OCI-LY3 (cell line): ENCODE data around the gene MISP.

Experiments used
- H2AFZ ChIP-seq: fragments of 200-600, 300-600 bp; shearing (Covaris generic); 2 replicates; pipeline ENCODE4 v1.6.0; 2014; ENCODE audit warnings: antibody characterized with exemption, low read depth, low read length
- H3K27ac ChIP-seq: fragments of 200-600, 300-600 bp; sonication (generic); 2 replicates; pipeline ENCODE4 v1.5.1; 2014; ENCODE audit warnings: mild to moderate bottlenecking, low read length, moderate library complexity, mixed read lengths
- H3K27me3 ChIP-seq: fragments of 200-600, 300-600 bp; sonication (generic); 2 replicates; pipeline ENCODE4 v1.6.1; 2014; ENCODE audit warnings: low read depth, low read length, mixed read lengths
- H3K36me3 ChIP-seq: fragments of 200-600, 300-600 bp; sonication (generic); replicated peaks from 2 replicates; pipeline ENCODE3; 2014; ENCODE audit warnings: low read depth, low read length, mixed read lengths
- H3K4me1 ChIP-seq: fragments of 300-600, 200-600 bp; sonication (generic); 2 replicates; pipeline ENCODE4 v1.6.1; 2014; ENCODE audit warnings: low read length, mixed read lengths
- H3K4me2 ChIP-seq: fragments of 200-600, 300-600 bp; sonication (generic); 2 replicates; pipeline ENCODE4 v1.6.1; 2014; ENCODE audit warnings: low read length, mixed read lengths
- H3K4me3 ChIP-seq: fragments of 300-600, 200-600 bp; sonication (generic); 2 replicates; pipeline ENCODE4 v1.5.1; 2014; ENCODE audit warnings: antibody characterized with exemption, mild to moderate bottlenecking, low read length, moderate library complexity
- H3K79me2 ChIP-seq: fragments of 300-600, 200-600 bp; shearing (Covaris generic); 2 replicates; pipeline ENCODE4 v1.6.1; 2014; ENCODE audit warnings: mild to moderate bottlenecking, low read length, mixed read lengths
- H3K9ac ChIP-seq: fragments of 300-600, 200-600 bp; shearing (Covaris generic); 2 replicates; pipeline ENCODE4 v1.6.0; 2014; ENCODE audit warnings: mild to moderate bottlenecking, low read length, moderate library complexity
- H3K9me3 ChIP-seq: fragments of 200-600, 300-600 bp; shearing (Covaris generic); 2 replicates; pipeline ENCODE4 v1.6.1; 2014; ENCODE audit warnings: low read length, mixed read lengths; ENCODE audit not compliant: insufficient read depth
- H4K20me1 ChIP-seq: fragments of 200-600, 300-600 bp; sonication (generic); 2 replicates; pipeline ENCODE4 v1.6.1; 2016; ENCODE audit warnings: low read length, mixed read lengths; ENCODE audit not compliant: insufficient read depth
- CTCF ChIP-seq: fragments of 200-600, 300-600 bp; sonication (generic); IDR thresholded peaks from 2 replicates; pipeline ENCODE4 v1.5.1; 2014; ENCODE audit warnings: antibody characterized with exemption, low read length, low read depth
- EZH2phosphoT487 ChIP-seq: fragments of 200-600 bp; shearing (Covaris generic); IDR thresholded peaks from 2 replicates; pipeline ENCODE4 v1.6.1; 2018; ENCODE audit warnings: antibody characterized with exemption, mixed run types, low read depth

MISP gene

GRCh38 chr19:704447-704741 lies 46.5 kb upstream of the MISP start:
- no peak for TF ChIP-seq CTCF
- Histone ChIP-seq H3K27ac (no peak overlapping the region), H3K27me3 (no peaks in the 10 kb centered on the region), H3K9me3 (no peaks in the 10 kb centered on the region), H3K9ac (no peak overlapping the region), H4K20me1 (no peaks in the 10 kb centered on the region), H3K79me2 (no peaks in the 10 kb centered on the region), H3K4me1 (no peaks in the 10 kb centered on the region), H3K4me3 (no peak overlapping the region), H2AFZ (no peak overlapping the region), H3K4me2 (no peak overlapping the region), H3K36me3 (no peaks in the 10 kb centered on the region)

GRCh38 chr19:708154-709143 lies 42.5 kb upstream of the MISP start, which contains the start of gene PALM:
Gene PALM (plus strand): TSS chr19:708935. CDS start chr19:709147, 212 bp downstream.
- Histone ChIP-seq H2AFZ (no peak within 1 kb of the TSS), H3K4me1 (no peaks in the 10 kb centered on the region), H3K9me3 (no peaks in the 10 kb centered on the region), H4K20me1 (no peaks in the 10 kb centered on the region), H3K36me3 (no peaks in the 10 kb centered on the region), H3K79me2 (no peaks in the 10 kb centered on the region), H3K27ac (no peak within 1 kb of the TSS), H3K4me3 (no peak within 1 kb of the TSS), H3K9ac (no peak within 1 kb of the TSS), H3K4me2 (no peak within 1 kb of the TSS), H3K27me3 (no peaks in the 10 kb centered on the region)
- no peak for TF ChIP-seq CTCF
- no peak for TF ChIP-seq EZH2phosphoT487

- no peak overlapping the region for H3K9ac ChIP-seq
- no peak overlapping the region for H3K4me3 ChIP-seq
- H3K4me2 ChIP-seq: no peak overlapping the region
- H3K27me3 ChIP-seq: no peaks in the 10 kb centered on the region
- no peaks in the 10 kb centered on the region for H3K36me3 ChIP-seq
- no peak overlapping the region for H3K27ac ChIP-seq
- no peaks in the 10 kb centered on the region for H3K4me1 ChIP-seq
- no peak overlapping the region for H2AFZ ChIP-seq
- TF ChIP-seq EZH2phosphoT487: no peak
- TF ChIP-seq CTCF: no peak
- H3K9me3 ChIP-seq: no peaks in the 10 kb centered on the region
- no peaks in the 10 kb centered on the region for H4K20me1 ChIP-seq
- H3K79me2 ChIP-seq: no peaks in the 10 kb centered on the region
Observed at GRCh38 chr19:709196-709964, 41.5 kb upstream of the MISP start.

GRCh38 chr19:709965-710571 lies 40.8 kb upstream of the MISP start:
- no peak overlapping the region for H3K4me3 ChIP-seq
- H3K27me3 ChIP-seq: no peaks in the 10 kb centered on the region
- no peaks in the 10 kb centered on the region for H4K20me1 ChIP-seq
- TF ChIP-seq CTCF: no peak
- no peak for TF ChIP-seq EZH2phosphoT487
- H3K4me1 ChIP-seq: no peaks in the 10 kb centered on the region
- no peaks in the 10 kb centered on the region for H3K79me2 ChIP-seq
- no peak overlapping the region for H3K4me2 ChIP-seq
- no peak overlapping the region for H2AFZ ChIP-seq
- H3K36me3 ChIP-seq: no peaks in the 10 kb centered on the region
- H3K9me3 ChIP-seq: no peaks in the 10 kb centered on the region
- no peak overlapping the region for H3K9ac ChIP-seq
- no peak overlapping the region for H3K27ac ChIP-seq
